HG03432 (cell line): ENCODE results near the gene EPHA1.

Experiments
- ATAC-seq: cut with Tn5 transposase; IDR thresholded peaks from one replicate; pipeline ENCODE4 v1.9.1; 2021; ENCODE audit warnings: mild to moderate bottlenecking, moderate library complexity; ENCODE audit not compliant: unreplicated experiment

Gene EPHA1

DNA sequence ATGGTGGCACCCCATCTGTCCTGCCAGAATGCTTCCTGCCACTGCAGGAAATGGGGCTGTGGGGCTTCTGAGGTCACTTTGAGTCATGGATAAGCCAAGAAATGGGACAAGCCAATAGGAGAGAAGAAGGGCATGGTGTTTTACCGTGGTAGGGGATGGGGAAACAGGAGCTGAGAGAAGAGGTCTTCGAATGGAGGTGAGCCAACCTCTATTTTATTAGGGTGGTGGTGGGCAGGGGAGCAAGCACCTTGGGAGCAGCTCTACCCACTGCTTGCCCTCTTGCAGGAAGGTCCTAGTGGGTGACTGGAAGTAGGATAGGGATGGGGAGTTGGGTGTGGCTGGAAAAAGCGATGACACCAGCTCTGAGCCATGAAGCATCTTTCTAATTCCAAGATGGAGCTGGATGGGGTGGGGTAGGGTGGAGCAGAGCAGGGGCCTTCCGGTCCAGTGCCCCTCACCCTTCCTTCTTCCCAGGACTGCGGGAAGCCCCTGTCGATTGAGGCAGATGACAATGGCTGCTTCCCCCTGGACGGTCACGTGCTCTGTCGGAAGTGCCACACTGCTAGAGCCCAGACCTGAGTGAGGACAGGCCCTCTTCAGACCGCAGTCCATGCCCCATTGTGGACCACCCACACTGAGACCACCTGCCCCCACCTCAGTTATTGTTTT, 18.4 kb downstream of the EPHA1 start:
- ATAC-seq, result no peak

DNA sequence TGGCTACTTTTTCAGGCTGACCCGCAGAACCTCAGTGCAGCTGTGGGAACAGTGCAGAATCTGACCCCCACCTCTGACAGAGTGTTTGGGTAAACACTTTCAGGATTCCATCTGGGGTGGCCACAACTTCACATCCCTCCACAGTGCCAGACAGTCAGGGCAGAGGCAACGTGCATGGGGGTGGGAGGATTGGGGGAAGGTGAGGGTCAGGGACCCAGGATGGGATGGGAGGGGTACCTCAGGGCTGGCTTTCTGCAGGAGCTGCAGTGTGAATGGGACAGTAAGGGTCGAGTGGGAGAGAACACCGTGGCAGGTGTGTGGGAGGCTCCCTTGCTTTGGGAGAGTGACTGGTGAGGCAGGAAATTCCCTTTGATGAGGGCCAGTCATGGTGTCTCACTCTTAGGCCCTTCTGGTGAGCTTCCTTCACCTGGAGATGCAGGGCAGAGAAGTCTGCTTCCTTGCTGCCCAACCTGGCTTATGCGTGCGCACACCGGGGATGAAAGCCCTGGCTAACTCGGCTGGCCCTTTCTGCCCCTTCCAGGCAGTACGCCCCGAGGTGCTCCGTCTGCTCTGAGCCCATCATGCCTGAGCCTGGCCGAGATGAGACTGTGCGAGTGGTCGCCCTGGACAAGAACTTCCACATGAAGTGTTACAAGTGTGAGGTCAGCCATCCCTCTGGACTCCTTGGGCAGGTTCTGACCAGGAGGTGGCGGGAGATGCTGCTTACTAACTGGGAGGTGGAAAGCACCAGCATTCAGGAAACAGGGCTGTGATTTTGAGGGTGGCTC, 19.1 kb downstream of the EPHA1 start:
- ATAC-seq, result no peak

GRCh38 chr7:143388491-143389101, 20.1 kb downstream of the EPHA1 start:
- no peak for ATAC-seq

- ATAC-seq, result no peak
Observed at GRCh38 chr7:143388051-143388450, 20.6 kb downstream of the EPHA1 start.

GRCh38 chr7:143387156-143387975, 21.3 kb downstream of the EPHA1 start:
- ATAC-seq, result no peak

GRCh38 chr7:143385891-143386781, 22.5 kb downstream of the EPHA1 start:
- peak; percentile 61 for ATAC-seq

DNA sequence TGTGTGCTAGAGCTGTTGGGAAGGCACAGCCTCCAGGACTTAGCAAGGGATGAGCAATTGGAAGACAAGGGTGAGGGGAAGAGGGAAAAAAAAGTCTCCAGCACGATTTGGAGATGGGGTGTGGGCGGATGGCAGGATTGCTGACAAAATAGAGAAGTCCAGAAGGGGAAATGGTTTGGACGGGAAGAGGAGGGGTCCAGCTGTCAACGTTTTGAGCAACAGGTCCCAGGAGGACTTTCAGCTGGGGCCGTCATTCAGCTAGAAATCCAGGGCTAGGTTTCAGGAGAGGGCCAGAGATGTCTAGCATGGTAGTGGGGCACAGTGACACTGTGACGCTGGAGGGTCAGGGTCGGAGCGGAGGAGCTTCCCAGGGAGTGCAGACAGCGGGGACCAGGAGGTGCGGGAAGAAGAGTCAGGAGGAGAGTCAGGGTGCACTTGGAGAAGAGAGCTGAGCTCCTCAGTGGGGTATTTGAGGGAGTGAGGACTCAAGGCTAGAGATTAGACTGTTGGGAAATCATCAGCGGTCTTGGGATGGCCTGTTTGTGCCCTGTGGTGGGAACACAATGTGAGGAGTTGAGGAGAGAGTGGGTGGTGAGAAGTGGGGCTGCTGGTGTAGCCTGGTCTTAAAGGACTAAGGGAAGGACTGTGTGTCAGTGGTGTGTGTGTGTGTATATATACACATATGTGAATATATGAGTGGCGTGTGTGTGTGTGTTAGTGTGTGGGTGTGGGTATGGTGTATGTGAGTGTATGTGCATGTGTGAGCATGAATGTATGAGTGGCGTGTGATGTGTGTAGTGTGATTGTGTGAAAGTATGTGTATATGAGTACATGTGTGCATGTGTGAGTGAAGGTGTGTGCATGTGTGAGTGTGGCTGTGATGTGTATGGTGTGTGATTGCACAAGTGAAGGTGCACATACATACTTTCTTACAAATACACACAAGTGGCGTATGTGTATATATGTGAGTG, 23.7 kb downstream of the EPHA1 start:
- ATAC-seq, result no peak

DNA sequence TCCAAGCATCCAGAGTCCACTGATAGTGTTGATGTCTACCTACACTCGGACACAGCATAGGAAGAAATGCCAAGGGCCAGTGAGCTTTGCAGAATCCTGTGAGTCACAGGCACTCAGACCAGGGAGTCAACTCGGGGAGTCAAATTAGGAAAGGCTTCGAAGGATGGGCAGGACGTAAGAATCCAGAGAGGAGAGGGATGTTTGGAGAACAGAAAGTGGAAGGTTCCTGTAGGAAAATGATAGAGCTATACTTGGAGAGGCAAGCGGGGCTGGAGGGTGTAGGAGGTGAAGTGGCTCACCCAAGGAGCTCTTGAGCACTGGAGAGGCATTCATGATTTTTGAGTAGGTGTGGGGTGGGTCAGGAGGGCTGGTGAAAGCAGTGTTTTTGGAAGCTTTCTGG, 24.5 kb downstream of the EPHA1 start:
- ATAC-seq, result no peak

GRCh38 chr7:143383642-143383957, 25.1 kb downstream of the EPHA1 start:
- no peak for ATAC-seq

DNA sequence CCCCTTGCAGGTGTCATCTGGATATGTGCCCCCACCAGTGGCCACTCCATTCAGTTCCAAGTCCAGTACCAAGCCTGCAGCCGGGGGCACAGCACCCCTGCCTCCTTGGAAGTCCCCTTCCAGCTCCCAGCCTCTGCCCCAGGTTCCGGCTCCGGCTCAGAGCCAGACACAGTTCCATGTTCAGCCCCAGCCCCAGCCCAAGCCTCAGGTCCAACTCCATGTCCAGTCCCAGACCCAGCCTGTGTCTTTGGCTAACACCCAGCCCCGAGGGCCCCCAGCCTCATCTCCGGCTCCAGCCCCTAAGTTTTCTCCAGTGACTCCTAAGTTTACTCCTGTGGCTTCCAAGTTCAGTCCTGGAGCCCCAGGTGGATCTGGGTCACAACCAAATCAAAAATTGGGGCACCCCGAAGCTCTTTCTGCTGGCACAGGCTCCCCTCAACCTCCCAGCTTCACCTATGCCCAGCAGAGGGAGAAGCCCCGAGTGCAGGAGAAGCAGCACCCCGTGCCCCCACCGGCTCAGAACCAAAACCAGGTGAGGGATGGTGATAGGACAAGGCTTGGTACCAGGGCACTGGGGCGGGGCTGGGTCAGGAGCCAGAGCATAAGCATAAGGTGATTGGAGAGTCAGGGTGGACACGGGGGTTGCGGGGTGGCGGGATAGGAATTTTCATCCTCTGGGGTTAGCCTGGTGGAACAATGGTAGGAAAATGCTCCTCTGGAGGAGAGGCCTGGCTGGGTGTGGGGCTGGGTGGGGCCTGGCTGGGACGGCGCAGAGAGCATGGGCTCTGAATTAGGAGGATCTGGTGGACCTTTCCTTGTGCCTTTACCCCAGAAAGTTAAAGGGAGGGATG, 25.6 kb downstream of the EPHA1 start:
- ATAC-seq, result no peak

DNA sequence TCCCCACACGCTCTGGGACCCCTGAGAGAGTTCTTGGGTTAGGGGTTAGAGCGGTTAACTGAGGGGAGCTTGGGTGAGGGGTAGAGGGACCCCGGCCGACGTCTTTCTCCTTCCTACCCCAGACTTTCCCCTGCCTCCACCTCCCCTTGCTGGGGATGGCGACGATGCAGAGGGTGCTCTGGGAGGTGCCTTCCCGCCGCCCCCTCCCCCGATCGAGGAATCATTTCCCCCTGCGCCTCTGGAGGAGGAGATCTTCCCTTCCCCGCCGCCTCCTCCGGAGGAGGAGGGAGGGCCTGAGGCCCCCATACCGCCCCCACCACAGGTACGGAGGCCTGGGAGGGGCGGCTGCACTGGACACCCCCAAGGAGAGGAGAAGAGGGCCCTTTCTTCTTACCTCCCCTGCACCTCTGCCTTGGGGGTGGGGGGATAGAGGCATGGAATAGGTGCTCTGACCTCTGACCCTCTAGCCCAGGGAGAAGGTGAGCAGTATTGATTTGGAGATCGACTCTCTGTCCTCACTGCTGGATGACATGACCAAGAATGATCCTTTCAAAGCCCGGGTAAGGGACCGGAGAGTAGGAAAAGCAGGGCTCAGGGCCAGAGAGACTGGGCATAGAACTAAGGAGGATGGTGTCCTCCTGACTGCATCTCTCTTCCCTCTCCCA, 26.4 kb downstream of the EPHA1 start:
- ATAC-seq, result no peak

- ATAC-seq, result peak; percentile 19
Observed at GRCh38 chr7:143381427-143382125, 27.1 kb downstream of the EPHA1 start.

DNA sequence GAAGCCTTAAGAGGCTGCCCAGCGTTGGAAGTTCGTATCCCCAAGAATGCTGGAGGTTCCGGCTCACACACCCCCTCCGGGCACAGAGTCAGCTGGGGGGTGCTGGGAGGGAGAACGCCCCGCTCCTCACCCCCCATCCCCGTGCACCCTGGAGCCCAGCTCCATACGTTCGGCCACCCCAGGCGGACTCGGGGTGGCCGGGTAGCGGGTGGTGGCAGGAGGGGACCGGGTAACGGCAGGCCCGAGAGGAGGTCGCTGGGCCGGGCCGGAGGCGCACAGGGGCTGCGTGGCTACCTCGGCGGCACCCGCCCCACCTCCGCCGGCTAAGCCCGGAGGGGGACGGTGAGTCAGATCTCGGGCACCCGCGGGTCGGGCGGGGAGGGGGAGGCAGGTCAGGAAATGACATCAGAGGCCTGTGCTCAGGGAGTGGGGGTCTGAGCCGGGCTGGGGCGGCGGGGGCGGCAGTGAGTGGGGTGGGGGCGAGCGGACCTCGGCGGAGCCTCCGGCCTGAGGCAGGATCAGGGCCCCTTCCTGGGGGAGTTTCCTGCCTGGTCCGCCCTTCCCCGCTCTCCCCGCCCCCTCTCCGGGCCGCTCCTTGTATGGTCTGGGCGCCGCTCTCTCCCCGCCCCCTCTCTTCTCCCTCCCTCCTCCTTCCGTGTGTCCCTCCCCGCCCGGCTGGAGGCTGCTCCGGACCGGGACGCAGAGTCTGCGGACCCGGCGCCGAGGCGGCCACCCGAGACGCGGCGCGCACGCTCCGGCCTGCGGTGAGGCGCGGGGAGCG, 27.8 kb downstream of the EPHA1 start, which contains the start of gene ZYX:
Gene ZYX, plus strand, starts transcription at position 700 of the 781 bp plus-strand sequence. CDS start 227 bp downstream, outside the sequence.
- peak; percentile 82 for ATAC-seq

GRCh38 chr7:143380260-143380645, 28.4 kb downstream of the EPHA1 start:
- peak; percentile 59 for ATAC-seq

- no peak for ATAC-seq
Observed at GRCh38 chr7:143379611-143380259, 28.9 kb downstream of the EPHA1 start.

GRCh38 chr7:143376396-143376795, 32.3 kb downstream of the EPHA1 start:
- ATAC-seq, result no peak
